ENCODE data around the gene FGFBP3. TPM values are rescaled to one million over a fixed set of nuclear protein-coding genes. Genes with fewer than 3 reads are reported as not detected.

FGFBP3 gene
- polyA plus RNA-seq, 1 of the 3 experiments (the other 2 are of a cell fraction): 1.3 TPM

- no peaks in the 10 kb centered on the region for H3K79me2 ChIP-seq (ENCODE audit: insufficient read depth)
- ChIA-PET CTCF (interaction anchor here (1.4 kb wide), 1 partner anchor 49 kb away, joined by 7 read pairs; no protein-coding TSS in a partner anchor), POLR2A (no interaction called here)
- no peak overlapping the region for H3K9ac ChIP-seq
- no peak for DNase-seq
- H3K4me1 ChIP-seq (ENCODE audit: control insufficient read depth in 1 of 2, insufficient read depth in 2 of 2, low read depth in 1 of 2, low read length in 1 of 2): no peaks in the 10 kb centered on the region; a peak in 1 of 4 replicates
- TF ChIP-seq EP300 (IDR thresholded peaks at IDR 0.05; ENCODE audit: borderline replicate concordance in 1 of 2, low read depth in 1 of 2, low read length in 1 of 2): no peak
- TF ChIP-seq RXRA (IDR thresholded peaks at IDR 0.05; ENCODE audit: borderline replicate concordance, low read depth): no peak
- TF ChIP-seq POLR2AphosphoS5 (IDR thresholded peaks at IDR 0.05; ENCODE audit: low read depth, low read length): no peak
- no peak for TF ChIP-seq GABPA (IDR thresholded peaks at IDR 0.05; ENCODE audit: low read depth)
- no peak for TF ChIP-seq TCF12 (IDR thresholded peaks at IDR 0.05)
- TF ChIP-seq CHD2 (IDR thresholded peaks at IDR 0.05; ENCODE audit: low read length, partially characterized antibody): no peak
- no peak for TF ChIP-seq FOSL2 (IDR thresholded peaks at IDR 0.05; ENCODE audit: borderline replicate concordance, low read depth)
- no peak for TF ChIP-seq ELF1 (IDR thresholded peaks at IDR 0.05)
- TF ChIP-seq SMC3 (IDR thresholded peaks at IDR 0.05; ENCODE audit: low read depth, low read length): no peak
- TF ChIP-seq CTCF (IDR thresholded peaks at IDR 0.05): no peak
- TF ChIP-seq IRF3 (IDR thresholded peaks at IDR 0.05; ENCODE audit: low read depth, low read length): no peak
- no peak for TF ChIP-seq NFIC (IDR thresholded peaks at IDR 0.05; ENCODE audit: borderline replicate concordance)
- TF ChIP-seq SIN3A (IDR thresholded peaks at IDR 0.05; ENCODE audit: borderline replicate concordance, low read depth, low read length): no peak
- no peak for TF ChIP-seq MEF2A (IDR thresholded peaks at IDR 0.05; ENCODE audit: borderline replicate concordance, low read depth)
- TF ChIP-seq FOXM1 (IDR thresholded peaks at IDR 0.05; ENCODE audit: low read depth): no peak
- TF ChIP-seq RCOR1 (IDR thresholded peaks at IDR 0.05; ENCODE audit: low read length): no peak
- no peaks in the 10 kb centered on the region for H3K9me3 ChIP-seq
- H3K27me3 ChIP-seq (ENCODE audit: insufficient read depth): no peaks in the 10 kb centered on the region
- H3F3A ChIP-seq (replicated peaks; ENCODE audit: insufficient read depth): peaks cover 9% of the 10 kb centered on the region
- 47% methylated on average over 2 of the region's 2 CpGs for WGBS (ENCODE audit: low lambda C conversion rate)
- no peaks in the 10 kb centered on the region for H4K20me1 ChIP-seq (ENCODE audit: insufficient read depth)
- no peak overlapping the region for H3K4me2 ChIP-seq
- H3K4me3 ChIP-seq (ENCODE audit: low read depth in 2 of 2, low read length in 1 of 2): no peak overlapping the region
- no peaks in the 10 kb centered on the region for H3K9me2 ChIP-seq
- no peak overlapping the region for H2AFZ ChIP-seq (ENCODE audit: low read depth)
- H3K27ac ChIP-seq (ENCODE audit: low read depth in 2 of 2, low read length in 1 of 2): no peak overlapping the region
- H3K36me3 ChIP-seq (replicated peaks in 1 of 2; ENCODE audit: control insufficient read depth in 1 of 2, insufficient read depth in 2 of 2, low read length in 1 of 2): peaks cover 68 to 70% of the 10 kb centered on the region in 2 experiments
These were observed 45.2 kb downstream of the FGFBP3 start for GRCh38 chr10:91864099-91864498.

GRCh38 chr10:91860885-91861284, 48.4 kb downstream of the FGFBP3 start:
- Histone ChIP-seq H3K9me2 (no peaks in the 10 kb centered on the region), H3K4me3 (ENCODE audit: low read depth in 2 of 2, low read length in 1 of 2) (no peak overlapping the region), H3F3A (replicated peaks; ENCODE audit: insufficient read depth) (peaks cover 5% of the 10 kb centered on the region), H4K20me1 (ENCODE audit: insufficient read depth) (no peaks in the 10 kb centered on the region), H3K79me2 (ENCODE audit: insufficient read depth) (no peaks in the 10 kb centered on the region), H2AFZ (ENCODE audit: low read depth) (no peak overlapping the region), H3K4me1 (ENCODE audit: control insufficient read depth in 1 of 2, insufficient read depth in 2 of 2, low read depth in 1 of 2, low read length in 1 of 2) (no peaks in the 10 kb centered on the region; a peak in 1 of 4 replicates), H3K27me3 (ENCODE audit: insufficient read depth) (no peaks in the 10 kb centered on the region), H3K36me3 (replicated peaks in 1 of 2; ENCODE audit: control insufficient read depth in 1 of 2, insufficient read depth in 2 of 2, low read length in 1 of 2) (peaks cover 94 to 95% of the 10 kb centered on the region in 2 experiments), H3K27ac (ENCODE audit: low read depth in 2 of 2, low read length in 1 of 2) (no peak overlapping the region), H3K9ac (no peak overlapping the region), H3K9me3 (no peaks in the 10 kb centered on the region), H3K4me2 (no peak overlapping the region)
- POLR2A ChIA-PET: no interaction called here
- WGBS (ENCODE audit: low lambda C conversion rate): 94% methylated on average over 1 of the region's 1 CpG
- CTCF ChIA-PET: no interaction called here
- no peak for DNase-seq
- TF ChIP-seq IRF3 (IDR thresholded peaks at IDR 0.05; ENCODE audit: low read depth, low read length): no peak
- TF ChIP-seq CTCF (IDR thresholded peaks at IDR 0.05): no peak
- TF ChIP-seq REST (IDR thresholded peaks at IDR 0.05; ENCODE audit: low read depth, low read length): no peak
- TF ChIP-seq NRF1 (IDR thresholded peaks at IDR 0.05; ENCODE audit: low read depth, low read length): no peak
- TF ChIP-seq RAD21 (IDR thresholded peaks at IDR 0.05; ENCODE audit: low read length): no peak
- no peak for TF ChIP-seq GABPA (IDR thresholded peaks at IDR 0.05; ENCODE audit: low read depth)

Measured in SK-N-SH (cell line).